ENCODE data around the gene ZBTB25. TPM values are rescaled to one million over a fixed set of nuclear protein-coding genes. Genes with fewer than 3 reads are reported as not detected.
A peak's percentile ranks its signal among the peaks of the same experiment; 100 is the strongest.

The ZBTB25 gene
- total RNA-seq, 1 donor, result 9.8 TPM

GRCh38 chr14:64507376-64508156 is 3.9 kb upstream of the ZBTB25 start:
- Histone ChIP-seq H2AFZ (ENCODE audit: low read length) (no peak overlapping the region), H4K20me1 (ENCODE audit: insufficient read depth, low read length) (peaks cover 67% of the 10 kb centered on the region), H3K4me3 (ENCODE audit: insufficient read depth, low read length) (peak overlapping the region; percentile 88), H3K27me3 (ENCODE audit: insufficient read depth, low read length) (no peaks in the 10 kb centered on the region), H3K27ac (ENCODE audit: low read depth, low read length) (peak overlapping the region; percentile 55), H3K4me1 (ENCODE audit: insufficient read depth, low read length) (peaks cover 34% of the 10 kb centered on the region), H3K9me3 (ENCODE audit: low read depth, low read length) (no peaks in the 10 kb centered on the region), H3K36me3 (ENCODE audit: insufficient read depth, low read length) (peaks cover 7% of the 10 kb centered on the region), H3K79me2 (ENCODE audit: insufficient read depth, low read length) (peaks cover 84% of the 10 kb centered on the region), H3K4me2 (ENCODE audit: insufficient read depth, low read length) (peak overlapping the region; percentile 97)
- TF ChIP-seq CTCF (IDR thresholded peaks at IDR 0.05; ENCODE audit: extremely low read depth, low read depth, low read length), result no peak
- DNase-seq (ENCODE audit: insufficient read length, low spot score, missing footprints), result peak; percentile 65

- Histone ChIP-seq H3K79me2 (ENCODE audit: insufficient read depth, low read length) (peaks cover 83% of the 10 kb centered on the region), H3K27me3 (ENCODE audit: insufficient read depth, low read length) (no peaks in the 10 kb centered on the region), H3K27ac (ENCODE audit: low read depth, low read length) (peak overlapping the region; percentile 55), H4K20me1 (ENCODE audit: insufficient read depth, low read length) (peaks cover 59% of the 10 kb centered on the region), H3K4me3 (ENCODE audit: insufficient read depth, low read length) (peak overlapping the region; percentile 88), H3K36me3 (ENCODE audit: insufficient read depth, low read length) (peaks cover 4% of the 10 kb centered on the region), H3K4me2 (ENCODE audit: insufficient read depth, low read length) (peak overlapping the region; percentile 97), H3K9me3 (ENCODE audit: low read depth, low read length) (no peaks in the 10 kb centered on the region), H3K4me1 (ENCODE audit: insufficient read depth, low read length) (peaks cover 42% of the 10 kb centered on the region), H2AFZ (ENCODE audit: low read length) (no peak overlapping the region)
- TF ChIP-seq CTCF (IDR thresholded peaks at IDR 0.05; ENCODE audit: extremely low read depth, low read depth, low read length), result no peak
- DNase-seq (ENCODE audit: insufficient read length, low spot score, missing footprints), result peak; percentile 69
Observed at GRCh38 chr14:64506721-64507120, 3.1 kb upstream of the ZBTB25 start.

GRCh38 chr14:64504897-64505794 is 1.5 kb upstream of the ZBTB25 start:
- Histone ChIP-seq H3K36me3 (ENCODE audit: insufficient read depth, low read length) (no peaks in the 10 kb centered on the region), H2AFZ (ENCODE audit: low read length) (peak overlapping the region; percentile 35), H3K9me3 (ENCODE audit: low read depth, low read length) (no peaks in the 10 kb centered on the region), H4K20me1 (ENCODE audit: insufficient read depth, low read length) (peaks cover 44% of the 10 kb centered on the region), H3K27ac (ENCODE audit: low read depth, low read length) (peak overlapping the region; percentile 89), H3K27me3 (ENCODE audit: insufficient read depth, low read length) (no peaks in the 10 kb centered on the region), H3K79me2 (ENCODE audit: insufficient read depth, low read length) (peaks cover 76% of the 10 kb centered on the region), H3K4me2 (ENCODE audit: insufficient read depth, low read length) (peak overlapping the region; percentile 97), H3K4me1 (ENCODE audit: insufficient read depth, low read length) (peaks cover 45% of the 10 kb centered on the region), H3K4me3 (ENCODE audit: insufficient read depth, low read length) (peak overlapping the region; percentile 88)
- TF ChIP-seq CTCF (IDR thresholded peaks at IDR 0.05; ENCODE audit: extremely low read depth, low read depth, low read length), result no peak
- DNase-seq (ENCODE audit: insufficient read length, low spot score, missing footprints), result peak; percentile 91

All from osteoblast (primary cell).